SK-N-SH (cell line): Measurements from ENCODE around the gene NOP16. TPM values are rescaled to one million over a fixed set of nuclear protein-coding genes. Genes with fewer than 3 reads are reported as not detected.
"Not testable (repeated sequence)": the region's sequence is repeated elsewhere in the genome, so short reads cannot be mapped to it uniquely, and the experiment has no call there.

Experiments used
- CTCF ChIA-PET: fragments of 300-600, 350-600 bp; formaldehyde crosslinking; extraction: SDS; loops from one replicate; lab custom pipeline; 2021; lab: Yijun Ruan, JAX
- POLR2A ChIA-PET: fragments of 350-600 bp; sonication (Branson Sonifier 250); formaldehyde crosslinking; extraction: SDS; loops from one replicate; lab custom pipeline; 2020; ENCODE audit warnings: antibody characterized with exemption, inconsistent platforms; lab: Yijun Ruan, JAX
- DNase-seq: peaks from one replicate; pipeline ENCODE4 v3.0.0; 2012
- H2AFZ ChIP-seq: fragments of 200-600 bp; sonication (generic); 2 replicates; pipeline ENCODE4 v1.8.1; 2016; ENCODE audit warnings: antibody characterized with exemption, mild to moderate bottlenecking, low read depth
- H3F3A ChIP-seq: fragments of 200-600 bp; sonication (generic); replicated peaks from 2 replicates; pipeline ENCODE3; 2016; ENCODE audit warnings: antibody characterized with exemption, mild to moderate bottlenecking; ENCODE audit not compliant: insufficient read depth
- H3K27ac ChIP-seq, 2 experiments: fragments of 200-500 bp in 1 of 2; fragments of 200-600 bp in 1 of 2; sonication (Bioruptor generic) in 1 of 2; sonication (generic), shearing (Covaris generic) in 1 of 2; 2 replicates each; pipeline versions ENCODE4 v1.5.1 to v1.6.1; 2014 to 2016; ENCODE audit warnings: low read depth in 2 of 2, inconsistent platforms in 1 of 2, low read length in 1 of 2, mild to moderate bottlenecking in 1 of 2, mixed read lengths in 1 of 2
- H3K27me3 ChIP-seq: fragments of 200-600 bp; sonication (generic), shearing (Covaris generic); 2 replicates; pipeline ENCODE4 v1.6.1; 2016; ENCODE audit warnings: mixed run types; ENCODE audit not compliant: insufficient read depth
- H3K36me3 ChIP-seq, 2 experiments: fragments of 200-500 bp in 1 of 2; fragments of 200-600 bp in 1 of 2; sonication (Bioruptor generic) in 1 of 2; sonication (generic) in 1 of 2; replicated peaks in 1 of 2; 2 replicates each; pipeline versions ENCODE3 to v1.5.1; 2014 to 2016; ENCODE audit warnings: low read length in 1 of 2, mild to moderate bottlenecking in 1 of 2; ENCODE audit not compliant: insufficient read depth in 2 of 2, control insufficient read depth in 1 of 2
- H3K4me1 ChIP-seq, 2 experiments: fragments of 200-500 bp in 1 of 2; fragments of 200-600 bp in 1 of 2; sonication (Bioruptor generic) in 1 of 2; sonication (generic), shearing (Covaris generic) in 1 of 2; 2 replicates each; pipeline versions ENCODE4 v1.5.1 to v1.6.1; 2014 to 2016; ENCODE audit warnings: low read depth in 1 of 2, low read length in 1 of 2, mixed run types in 1 of 2; ENCODE audit not compliant: insufficient read depth in 2 of 2, control insufficient read depth in 1 of 2
- H3K4me2 ChIP-seq: fragments of 200-600 bp; sonication (generic), shearing (Covaris generic); 2 replicates; pipeline ENCODE4 v1.6.1; 2017; ENCODE audit warnings: mixed run types
- H3K4me3 ChIP-seq, 2 experiments: fragments of 200-500 bp in 1 of 2; fragments of 200-600 bp in 1 of 2; sonication (Bioruptor generic) in 1 of 2; sonication (generic), shearing (Covaris generic) in 1 of 2; 2 replicates each; pipeline versions ENCODE4 v1.5.1 to v1.8.1; 2014 to 2016; ENCODE audit warnings: low read depth in 2 of 2, inconsistent platforms in 1 of 2, low read length in 1 of 2, mild to moderate bottlenecking in 1 of 2, mixed read lengths in 1 of 2, moderate library complexity in 1 of 2
- H3K79me2 ChIP-seq: fragments of 200-600 bp; sonication (generic); 2 replicates; pipeline ENCODE4 v1.8.1; 2017; ENCODE audit warnings: mild to moderate bottlenecking; ENCODE audit not compliant: insufficient read depth
- H3K9ac ChIP-seq: fragments of 200-600 bp; sonication (generic); 2 replicates; pipeline ENCODE4 v1.6.1; 2017; ENCODE audit warnings: mixed run types
- H3K9me2 ChIP-seq: fragments of 200-600 bp; sonication (generic); 2 replicates; pipeline ENCODE4 v1.6.1; 2017; ENCODE audit warnings: mixed run types
- H3K9me3 ChIP-seq: fragments of 200-600 bp; sonication (generic); 2 replicates; pipeline ENCODE4 v1.6.1; 2017; ENCODE audit warnings: mixed run types, mild to moderate bottlenecking, moderate library complexity
- H4K20me1 ChIP-seq: fragments of 200-600 bp; sonication (generic); 2 replicates; pipeline ENCODE4 v1.6.1; 2017; ENCODE audit warnings: mild to moderate bottlenecking, mixed run types; ENCODE audit not compliant: insufficient read depth
- ELF1 ChIP-seq: IDR thresholded peaks from 2 replicates; pipeline ENCODE4 v1.4.0; 2012
- MAX ChIP-seq: IDR thresholded peaks from 2 replicates; pipeline ENCODE4 v1.4.0; 2012; ENCODE audit warnings: low read depth
- MXI1 ChIP-seq: IDR thresholded peaks from 2 replicates; pipeline ENCODE4 v1.6.1; 2012; ENCODE audit warnings: mild to moderate bottlenecking, low read depth, low read length, improper control_type of control experiment
- NFIC ChIP-seq: IDR thresholded peaks from 2 replicates; pipeline ENCODE4 v1.4.0; 2012; ENCODE audit warnings: borderline replicate concordance
- PBX3 ChIP-seq: IDR thresholded peaks from 2 replicates; pipeline ENCODE4; 2012
- POLR2AphosphoS5 ChIP-seq: IDR thresholded peaks from 2 replicates; pipeline ENCODE4 v1.6.1; 2012; ENCODE audit warnings: low read depth, low read length
- RAD21 ChIP-seq: IDR thresholded peaks from 2 replicates; pipeline ENCODE4 v1.6.1; 2012; ENCODE audit warnings: mild to moderate bottlenecking, low read length
- RXRA ChIP-seq: IDR thresholded peaks from 2 replicates; pipeline ENCODE4 v1.4.0; 2012; ENCODE audit warnings: low read depth, mild to moderate bottlenecking, borderline replicate concordance
- TEAD4 ChIP-seq: IDR thresholded peaks from 2 replicates; pipeline ENCODE4 v1.4.0; 2012; ENCODE audit warnings: mild to moderate bottlenecking, borderline replicate concordance; ENCODE audit not compliant: insufficient read depth
- WGBS: methylation state at CpG from one replicate; pipeline ENCODE4 v1.1.6; 2017; ENCODE audit warnings: low lambda C conversion rate; 5-methylcytosine and 5-hydroxymethylcytosine counted together
- polyA plus RNA-seq, 3 experiments: library from polyadenylated mRNA; depleted of rRNA; stranded (reverse); fragments of >200 nt; gene quantifications; 2 replicates each; pipeline ENCODE4 v1.2.3, GENCODE V29; 2012

Gene NOP16
- polyA plus RNA-seq, 1 of the 3 experiments (the other 2 are of a cell fraction): 158 TPM

GRCh38 chr5:176408252-176408573, 19.8 kb upstream of the NOP16 start:
- H3K27me3 ChIP-seq, H3K27ac ChIP-seq, POLR2A ChIA-PET, H3K4me3 ChIP-seq, DNase-seq, H3K36me3 ChIP-seq, H3K79me2 ChIP-seq, H4K20me1 ChIP-seq, H3F3A ChIP-seq, H3K9me3 ChIP-seq, H3K4me1 ChIP-seq, H3K9ac ChIP-seq, H3K4me2 ChIP-seq, H2AFZ ChIP-seq, H3K9me2 ChIP-seq: not testable (repeated sequence)
- 93% methylated on average over 10 of the region's 10 CpGs for WGBS
- CTCF ChIA-PET: interaction anchor here (0.6 to 2.1 kb wide), 2 partner anchors 9 to 678 kb away, joined by 3 to 11 read pairs; partner anchors contain the start of gene CLTB

GRCh38 chr5:176407456-176408251, 19.3 kb upstream of the NOP16 start:
- Histone ChIP-seq H4K20me1 (no peaks in the 10 kb centered on the region), H3K9me3 (no peaks in the 10 kb centered on the region), H3K27me3 (no peaks in the 10 kb centered on the region), H3K9ac (no peak overlapping the region), H3K9me2 (no peaks in the 10 kb centered on the region), H3K4me1 (no peaks in the 10 kb centered on the region), H3K36me3 (peaks cover 0 to 9% of the 10 kb centered on the region in 2 experiments), H3K27ac (no peak overlapping the region), H3K4me2 (no peak overlapping the region), H2AFZ (no peak overlapping the region), H3F3A (no peaks in the 10 kb centered on the region), H3K79me2 (peaks cover 3% of the 10 kb centered on the region; the same call in 1 of the 2 replicates), H3K4me3 (no peak overlapping the region)
- TF ChIP-seq RXRA (no peak), NFIC (no peak), POLR2AphosphoS5 (no peak), RAD21 (no peak), MAX (no peak), ELF1 (no peak), TEAD4 (no peak)
- peak; percentile 5 for DNase-seq
- ChIA-PET POLR2A (no interaction called here), CTCF (interaction anchor here (1.5 to 2.1 kb wide), 2 partner anchors 8 to 9 kb away, joined by 6 to 11 read pairs; partner anchors contain the start of gene CLTB)
- 98% methylated on average over 5 of the region's 6 CpGs for WGBS

GRCh38 chr5:176406436-176407052, 18.1 kb upstream of the NOP16 start:
- 90% methylated on average over 9 of the region's 9 CpGs for WGBS
- Histone ChIP-seq H4K20me1 (no peaks in the 10 kb centered on the region), H2AFZ (no peak overlapping the region), H3K9ac (no peak overlapping the region), H3K4me3 (no peak overlapping the region), H3K27ac (no peak overlapping the region), H3K36me3 (peaks cover 0 to 9% of the 10 kb centered on the region in 2 experiments), H3F3A (no peaks in the 10 kb centered on the region), H3K79me2 (peaks cover 3% of the 10 kb centered on the region; the same call in 1 of the 2 replicates), H3K4me1 (no peaks in the 10 kb centered on the region), H3K9me3 (no peaks in the 10 kb centered on the region), H3K27me3 (no peaks in the 10 kb centered on the region), H3K9me2 (no peaks in the 10 kb centered on the region), H3K4me2 (no peak overlapping the region)
- ChIA-PET POLR2A (interaction anchor here (1.2 kb wide), 1 partner anchor 15 kb away, joined by 6 read pairs; no protein-coding TSS in a partner anchor), CTCF (interaction anchor here (1.0 to 2.1 kb wide), 3 partner anchors 9 to 676 kb away, joined by 3 to 11 read pairs (median 6); partner anchors contain the start of gene CLTB)
- DNase-seq: peak; percentile 3
- TF ChIP-seq MXI1: no peak
- TF ChIP-seq PBX3: no peak
